ENCODE results near the gene NAA10.

Gene NAA10

GRCh38 chrX:153933748-153934147, 1.1 kb downstream of the NAA10 start:
- peak overlapping the region; percentile 75 to 79 for H3K4me3 ChIP-seq (replicated peaks in 1 of 2; ENCODE audit: low read depth in 2 of 2, low read length in 2 of 2)
- DNase-seq (ENCODE audit: low read depth in 2 of 2), result peak; percentile 26 to 58
- no peak for TF ChIP-seq CTCF (IDR thresholded peaks at IDR 0.05; ENCODE audit: low read depth, low read length)

GRCh38 chrX:153932220-153932915, 2.5 kb downstream of the NAA10 start:
- TF ChIP-seq CTCF (IDR thresholded peaks at IDR 0.05; ENCODE audit: low read depth, low read length), result no peak
- H3K4me3 ChIP-seq (replicated peaks in 1 of 2; ENCODE audit: low read depth in 2 of 2, low read length in 2 of 2), result no peak overlapping the region
- no peak for DNase-seq (ENCODE audit: low read depth in 2 of 2)

GRCh38 chrX:153931748-153932147, 3.1 kb downstream of the NAA10 start:
- no peak for DNase-seq (ENCODE audit: low read depth in 2 of 2)
- TF ChIP-seq CTCF (IDR thresholded peaks at IDR 0.05; ENCODE audit: low read depth, low read length), result no peak
- no peak overlapping the region for H3K4me3 ChIP-seq (replicated peaks in 1 of 2; ENCODE audit: low read depth in 2 of 2, low read length in 2 of 2)

GRCh38 chrX:153931151-153931550, 3.7 kb downstream of the NAA10 start:
- no peak for DNase-seq (ENCODE audit: low read depth in 2 of 2)
- no peak for TF ChIP-seq CTCF (IDR thresholded peaks at IDR 0.05; ENCODE audit: low read depth, low read length)
- H3K4me3 ChIP-seq (replicated peaks in 1 of 2; ENCODE audit: low read depth in 2 of 2, low read length in 2 of 2), result no peak overlapping the region

- no peak for TF ChIP-seq CTCF (IDR thresholded peaks at IDR 0.05; ENCODE audit: low read depth, low read length)
- H3K4me3 ChIP-seq (replicated peaks in 1 of 2; ENCODE audit: low read depth in 2 of 2, low read length in 2 of 2), result no peak overlapping the region
- DNase-seq (ENCODE audit: low read depth in 2 of 2), result no peak
Measured at GRCh38 chrX:153930011-153930910, 4.6 kb downstream of the NAA10 start.

- H3K4me3 ChIP-seq (replicated peaks in 1 of 2; ENCODE audit: low read depth in 2 of 2, low read length in 2 of 2), result no peak overlapping the region
- no peak for DNase-seq (ENCODE audit: low read depth in 2 of 2)
- TF ChIP-seq CTCF (IDR thresholded peaks at IDR 0.05; ENCODE audit: low read depth, low read length), result no peak
Measured at GRCh38 chrX:153929576-153929975, 5.3 kb downstream of the NAA10 start.
